ENCODE results near the gene CFLAR. TPM values are rescaled to one million over a fixed set of nuclear protein-coding genes. Genes with fewer than 3 reads are reported as not detected.

The CFLAR gene
- total and polyA plus RNA-seq, 9 donors, result 27.4 to 48.9 (median 31.6) TPM

GRCh38 chr2:201093573-201093972 is 22.4 kb upstream of the CFLAR start:
- H3K9me3 ChIP-seq (replicated peaks; ENCODE audit: control insufficient read depth, low read depth, low read length), result no peaks in the 10 kb centered on the region
- H3K4me1 ChIP-seq (ENCODE audit: control insufficient read depth, insufficient read depth, low read length), result no peaks in the 10 kb centered on the region
- H3K36me3 ChIP-seq (ENCODE audit: control insufficient read depth, insufficient read depth, low read length), result peaks cover 8% of the 10 kb centered on the region
- no peak overlapping the region for H3K27ac ChIP-seq (ENCODE audit: low read length)
- DNase-seq, result no peak
- no peak overlapping the region for H3K4me3 ChIP-seq (ENCODE audit: low read length)
- no peaks in the 10 kb centered on the region for H3K27me3 ChIP-seq (ENCODE audit: control insufficient read depth, insufficient read depth, low read length)
- no CpG with 5 or more reads among the region's 5 CpGs for WGBS (ENCODE audit: insufficient coverage)

GRCh38 chr2:201100497-201100896 is 15.5 kb upstream of the CFLAR start:
- Histone ChIP-seq H3K9me3 (replicated peaks; ENCODE audit: control insufficient read depth, low read depth, low read length) (no peaks in the 10 kb centered on the region), H3K4me3 (ENCODE audit: low read length) (no peak overlapping the region), H3K36me3 (ENCODE audit: control insufficient read depth, insufficient read depth, low read length) (no peaks in the 10 kb centered on the region), H3K4me1 (ENCODE audit: control insufficient read depth, insufficient read depth, low read length) (no peaks in the 10 kb centered on the region), H3K27ac (ENCODE audit: low read length) (no peak overlapping the region), H3K27me3 (ENCODE audit: control insufficient read depth, insufficient read depth, low read length) (no peaks in the 10 kb centered on the region)
- DNase-seq, result no peak
- WGBS (ENCODE audit: insufficient coverage), result 94% methylated on average over 3 of the region's 3 CpGs

- no CpG with 5 or more reads among the region's 1 CpG for WGBS (ENCODE audit: insufficient coverage)
- no peaks in the 10 kb centered on the region for H3K27me3 ChIP-seq (ENCODE audit: control insufficient read depth, insufficient read depth, low read length)
- no peak for DNase-seq
Observed at GRCh38 chr2:201105759-201106158, 10.2 kb upstream of the CFLAR start.

DNA sequence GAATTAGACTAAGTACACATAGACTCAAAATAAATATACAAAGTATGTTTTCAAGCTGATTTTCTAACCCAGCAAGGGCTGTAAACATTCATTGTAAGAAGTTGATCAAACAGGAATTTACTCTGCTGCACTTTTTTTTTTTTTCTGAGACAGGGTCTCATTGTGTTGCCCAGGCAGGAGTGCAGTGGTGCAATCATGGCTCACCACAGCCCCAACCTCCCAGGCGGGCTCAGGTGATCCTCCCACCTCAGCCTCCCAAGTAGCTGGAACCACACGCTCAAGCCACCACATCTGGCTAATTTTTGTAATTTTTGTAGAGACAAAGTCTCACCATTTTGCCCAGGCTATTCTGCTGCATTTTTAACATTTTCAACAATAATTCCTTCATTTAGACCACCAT is 8.3 kb upstream of the CFLAR start:
- no peak for DNase-seq
- no peak overlapping the region for H3K27ac ChIP-seq (ENCODE audit: low read length)
- H3K36me3 ChIP-seq (ENCODE audit: control insufficient read depth, insufficient read depth, low read length), result no peaks in the 10 kb centered on the region
- H3K27me3 ChIP-seq (ENCODE audit: control insufficient read depth, insufficient read depth, low read length), result no peaks in the 10 kb centered on the region
- no peaks in the 10 kb centered on the region for H3K4me1 ChIP-seq (ENCODE audit: control insufficient read depth, insufficient read depth, low read length)
- no peaks in the 10 kb centered on the region for H3K9me3 ChIP-seq (replicated peaks; ENCODE audit: control insufficient read depth, low read depth, low read length)
- WGBS (ENCODE audit: insufficient coverage), result 91% methylated on average over 1 of the region's 2 CpGs
- no peak overlapping the region for H3K4me3 ChIP-seq (ENCODE audit: low read length)

More at GRCh38 chr2:201105759-201106158, 10.2 kb upstream of the CFLAR start:
- Histone ChIP-seq H3K4me3 (ENCODE audit: low read length) (no peak overlapping the region), H3K4me1 (ENCODE audit: control insufficient read depth, insufficient read depth, low read length) (no peaks in the 10 kb centered on the region), H3K9me3 (replicated peaks; ENCODE audit: control insufficient read depth, low read depth, low read length) (no peaks in the 10 kb centered on the region), H3K27ac (ENCODE audit: low read length) (no peak overlapping the region), H3K36me3 (ENCODE audit: control insufficient read depth, insufficient read depth, low read length) (no peaks in the 10 kb centered on the region)

DNA sequence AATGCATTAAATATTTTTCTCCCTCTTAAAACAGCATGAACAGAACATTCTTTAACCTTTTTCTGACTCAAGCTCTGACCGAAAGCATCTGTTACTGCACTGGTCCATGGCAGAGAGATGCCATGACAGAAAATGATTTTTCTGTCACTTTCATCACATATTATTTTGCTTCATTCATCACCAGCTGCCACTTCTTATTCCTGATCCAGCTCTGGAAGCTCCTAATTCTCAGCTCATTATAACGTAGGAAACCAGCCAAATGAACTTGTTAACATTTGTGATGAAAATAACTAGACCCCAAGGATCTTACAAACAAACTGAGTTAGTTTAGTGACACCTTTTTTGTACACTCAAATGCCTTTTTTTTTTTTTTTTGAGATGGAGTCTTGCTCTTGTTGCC is 7.6 kb upstream of the CFLAR start:
- Histone ChIP-seq H3K27ac (ENCODE audit: low read length) (no peak overlapping the region), H3K4me3 (ENCODE audit: low read length) (no peak overlapping the region), H3K36me3 (ENCODE audit: control insufficient read depth, insufficient read depth, low read length) (no peaks in the 10 kb centered on the region), H3K4me1 (ENCODE audit: control insufficient read depth, insufficient read depth, low read length) (no peaks in the 10 kb centered on the region), H3K27me3 (ENCODE audit: control insufficient read depth, insufficient read depth, low read length) (no peaks in the 10 kb centered on the region), H3K9me3 (replicated peaks; ENCODE audit: control insufficient read depth, low read depth, low read length) (no peaks in the 10 kb centered on the region)
- no peak for DNase-seq
- 93% methylated on average over 1 of the region's 2 CpGs for WGBS (ENCODE audit: insufficient coverage)

- H3K4me1 ChIP-seq (ENCODE audit: control insufficient read depth, insufficient read depth, low read length), result no peaks in the 10 kb centered on the region
- no peaks in the 10 kb centered on the region for H3K36me3 ChIP-seq (ENCODE audit: control insufficient read depth, insufficient read depth, low read length)
- DNase-seq, result no peak
- no peaks in the 10 kb centered on the region for H3K9me3 ChIP-seq (replicated peaks; ENCODE audit: control insufficient read depth, low read depth, low read length)
- no peak overlapping the region for H3K4me3 ChIP-seq (ENCODE audit: low read length)
- no peak overlapping the region for H3K27ac ChIP-seq (ENCODE audit: low read length)
- no peaks in the 10 kb centered on the region for H3K27me3 ChIP-seq (ENCODE audit: control insufficient read depth, insufficient read depth, low read length)
- 100% methylated on average over 1 of the region's 4 CpGs for WGBS (ENCODE audit: insufficient coverage)
Observed at GRCh38 chr2:201109186-201109585, 6.8 kb upstream of the CFLAR start.

- H3K27me3 ChIP-seq (ENCODE audit: control insufficient read depth, insufficient read depth, low read length), result no peaks in the 10 kb centered on the region
- no peak overlapping the region for H3K4me3 ChIP-seq (ENCODE audit: low read length)
- H3K36me3 ChIP-seq (ENCODE audit: control insufficient read depth, insufficient read depth, low read length), result no peaks in the 10 kb centered on the region
- no peak for DNase-seq
- H3K27ac ChIP-seq (ENCODE audit: low read length), result no peak overlapping the region
- no peaks in the 10 kb centered on the region for H3K9me3 ChIP-seq (replicated peaks; ENCODE audit: control insufficient read depth, low read depth, low read length)
- peaks cover 5% of the 10 kb centered on the region for H3K4me1 ChIP-seq (ENCODE audit: control insufficient read depth, insufficient read depth, low read length)
Observed at GRCh38 chr2:201110615-201111014, 5.3 kb upstream of the CFLAR start.

GRCh38 chr2:201111096-201111495 is 4.9 kb upstream of the CFLAR start:
- no peaks in the 10 kb centered on the region for H3K27me3 ChIP-seq (ENCODE audit: control insufficient read depth, insufficient read depth, low read length)
- H3K4me1 ChIP-seq (ENCODE audit: control insufficient read depth, insufficient read depth, low read length), result peaks cover 8% of the 10 kb centered on the region
- no peak for DNase-seq
- no peak overlapping the region for H3K27ac ChIP-seq (ENCODE audit: low read length)
- H3K36me3 ChIP-seq (ENCODE audit: control insufficient read depth, insufficient read depth, low read length), result no peaks in the 10 kb centered on the region
- H3K4me3 ChIP-seq (ENCODE audit: low read length), result no peak overlapping the region
- no CpG with 5 or more reads among the region's 3 CpGs for WGBS (ENCODE audit: insufficient coverage)
- no peaks in the 10 kb centered on the region for H3K9me3 ChIP-seq (replicated peaks; ENCODE audit: control insufficient read depth, low read depth, low read length)

- H3K4me1 ChIP-seq (ENCODE audit: control insufficient read depth, insufficient read depth, low read length), result peaks cover 24% of the 10 kb centered on the region
- no peaks in the 10 kb centered on the region for H3K27me3 ChIP-seq (ENCODE audit: control insufficient read depth, insufficient read depth, low read length)
- H3K4me3 ChIP-seq (ENCODE audit: low read length), result no peak overlapping the region
- WGBS (ENCODE audit: insufficient coverage), result 100% methylated on average over 2 of the region's 4 CpGs
- no peaks in the 10 kb centered on the region for H3K9me3 ChIP-seq (replicated peaks; ENCODE audit: control insufficient read depth, low read depth, low read length)
- no peak for DNase-seq
- H3K27ac ChIP-seq (ENCODE audit: low read length), result no peak overlapping the region
- H3K36me3 ChIP-seq (ENCODE audit: control insufficient read depth, insufficient read depth, low read length), result no peaks in the 10 kb centered on the region
Observed at GRCh38 chr2:201114350-201114749, 1.6 kb upstream of the CFLAR start.

- no peak overlapping the region for H3K4me3 ChIP-seq (ENCODE audit: low read length)
- no peaks in the 10 kb centered on the region for H3K9me3 ChIP-seq (replicated peaks; ENCODE audit: control insufficient read depth, low read depth, low read length)
- no peaks in the 10 kb centered on the region for H3K36me3 ChIP-seq (ENCODE audit: control insufficient read depth, insufficient read depth, low read length)
- H3K27me3 ChIP-seq (ENCODE audit: control insufficient read depth, insufficient read depth, low read length), result no peaks in the 10 kb centered on the region
- peak overlapping the region; percentile 96 for H3K27ac ChIP-seq (ENCODE audit: low read length)
- H3K4me1 ChIP-seq (ENCODE audit: control insufficient read depth, insufficient read depth, low read length), result peaks cover 24% of the 10 kb centered on the region
- no peak for DNase-seq
Observed at GRCh38 chr2:201114846-201115245, 1.1 kb upstream of the CFLAR start.

DNA sequence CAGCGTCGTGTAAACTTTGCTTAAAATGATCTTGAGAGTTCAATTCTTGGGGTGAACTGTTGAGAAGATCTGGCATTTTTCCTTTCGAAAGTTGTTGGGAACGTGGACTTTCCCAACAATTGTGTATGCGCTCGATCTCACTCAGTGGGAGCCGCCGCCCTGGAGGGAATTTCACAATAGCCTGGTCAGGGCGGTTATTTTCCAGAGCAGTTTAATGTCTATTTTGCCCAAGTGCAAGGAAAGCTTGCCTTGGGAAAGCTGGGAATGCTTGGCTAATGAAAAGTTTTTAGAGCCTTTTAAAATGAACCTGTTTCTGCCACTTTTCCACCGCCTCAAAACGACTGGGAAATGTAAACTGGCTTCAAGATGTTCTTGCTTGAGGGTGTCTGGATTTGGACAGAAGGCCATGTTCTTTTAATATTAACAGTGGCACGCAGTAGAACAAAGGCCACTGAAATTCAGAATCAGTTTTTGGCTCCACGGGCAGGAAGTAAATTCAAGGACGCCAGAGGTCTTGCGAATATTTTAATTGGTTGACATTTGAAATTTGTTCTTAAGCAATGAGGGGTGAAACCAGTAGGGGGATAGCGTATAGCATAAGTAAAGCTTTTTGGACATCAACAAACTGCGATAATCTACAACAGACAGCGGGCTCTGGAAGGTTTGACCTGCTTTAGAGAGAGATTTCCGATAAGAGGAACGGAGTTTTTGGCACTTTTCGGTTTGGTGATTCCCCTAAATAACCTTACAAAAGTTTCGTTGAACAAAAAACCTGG is 1.2 kb downstream of the CFLAR start:
- Histone ChIP-seq H3K27ac (ENCODE audit: low read length) (peak overlapping the region; percentile 96), H3K4me1 (ENCODE audit: control insufficient read depth, insufficient read depth, low read length) (peaks cover 24% of the 10 kb centered on the region), H3K9me3 (replicated peaks; ENCODE audit: control insufficient read depth, low read depth, low read length) (no peaks in the 10 kb centered on the region), H3K4me3 (ENCODE audit: low read length) (peak overlapping the region; percentile 59), H3K27me3 (ENCODE audit: control insufficient read depth, insufficient read depth, low read length) (no peaks in the 10 kb centered on the region), H3K36me3 (ENCODE audit: control insufficient read depth, insufficient read depth, low read length) (no peaks in the 10 kb centered on the region)
- peak; percentile 84 for DNase-seq
- 5% methylated on average over 10 of the region's 22 CpGs for WGBS (ENCODE audit: insufficient coverage)
